Mesendoderm (in vitro differentiated cells): ENCODE data around the gene ARHGEF11.
A peak's percentile ranks its signal among the peaks of the same experiment; 100 is the strongest.
"Not testable (repeated sequence)": the region's sequence is repeated elsewhere in the genome, so short reads cannot be mapped to it uniquely, and the experiment has no call there.

Experiments used
- DNase-seq: peaks from one replicate; pipeline ENCODE4 v3.0.0; 2013
- H2AK5ac ChIP-seq: 2 replicates; pipeline ENCODE4 v1.6.1; 2013; ENCODE audit warnings: low read length, inconsistent platforms
- H2BK120ac ChIP-seq: 2 replicates; pipeline ENCODE4 v1.6.1; 2013; ENCODE audit warnings: low read depth, mild to moderate bottlenecking, low read length, moderate library complexity, mixed read lengths
- H2BK15ac ChIP-seq: replicated peaks from 2 replicates; pipeline ENCODE4 v1.6.1; 2013; ENCODE audit warnings: low read depth, mild to moderate bottlenecking, moderate library complexity
- H2BK5ac ChIP-seq: 2 replicates; pipeline ENCODE4 v1.6.1; 2013; ENCODE audit warnings: low read length, inconsistent platforms
- H3K18ac ChIP-seq: 2 replicates; pipeline ENCODE4 v1.6.1; 2013; ENCODE audit warnings: mild to moderate bottlenecking, low read length, mixed read lengths
- H3K23ac ChIP-seq: one replicate; pipeline ENCODE4 v1.6.1; 2013; ENCODE audit warnings: low read length
- H3K27ac ChIP-seq: 2 replicates; pipeline ENCODE4 v1.5.1; 2013; ENCODE audit warnings: low read depth, mild to moderate bottlenecking, inconsistent platforms, low read length, moderate library complexity
- H3K27me3 ChIP-seq: 2 replicates; pipeline ENCODE4 v1.6.1; 2013; ENCODE audit warnings: low read length, control low read depth, mild to moderate bottlenecking, inconsistent platforms; ENCODE audit not compliant: insufficient read depth, poor library complexity
- H3K36me3 ChIP-seq: 2 replicates; pipeline ENCODE4 v1.6.1; 2013; ENCODE audit warnings: low read length, inconsistent platforms; ENCODE audit not compliant: control insufficient read depth, insufficient read depth
- H3K4ac ChIP-seq: one replicate; pipeline ENCODE4 v1.6.1; 2013; ENCODE audit warnings: low read depth, mild to moderate bottlenecking, low read length, moderate library complexity
- H3K4me1 ChIP-seq: 2 replicates; pipeline ENCODE4 v1.6.1; 2013; ENCODE audit warnings: low read depth, low read length, inconsistent platforms; ENCODE audit not compliant: control insufficient read depth
- H3K4me2 ChIP-seq: 2 replicates; pipeline ENCODE4 v1.6.1; 2013; ENCODE audit warnings: low read length
- H3K4me3 ChIP-seq: 2 replicates; pipeline ENCODE4 v1.5.1; 2013; ENCODE audit warnings: mild to moderate bottlenecking, low read length
- H3K56ac ChIP-seq: one replicate; pipeline ENCODE4 v1.6.1; 2013; ENCODE audit warnings: low read length
- H3K79me1 ChIP-seq: 2 replicates; pipeline ENCODE4 v1.6.1; 2013; ENCODE audit warnings: low read length, inconsistent platforms
- H3K79me2 ChIP-seq: 2 replicates; pipeline ENCODE4 v1.6.1; 2013; ENCODE audit warnings: mild to moderate bottlenecking, low read length; ENCODE audit not compliant: control insufficient read depth, insufficient read depth
- H3K9ac ChIP-seq: 2 replicates; pipeline ENCODE4 v1.6.1; 2013; ENCODE audit warnings: low read length, inconsistent platforms
- H4K5ac ChIP-seq: one replicate; pipeline ENCODE4 v1.6.1; 2013; ENCODE audit warnings: low read length
- H4K8ac ChIP-seq: one replicate; pipeline ENCODE4 v1.6.1; 2013; ENCODE audit warnings: low read depth, mild to moderate bottlenecking, control low read depth, low read length, moderate library complexity
- WGBS: extraction: QIAGEN DNeasy Blood & Tissue Kit; methylation state at CpG from one replicate; pipeline ENCODE4 v1.1.7; 2013; ENCODE audit warnings: low lambda C conversion rate, missing lambda C conversion rate; ENCODE audit not compliant: insufficient coverage; ENCODE audit errors: extremely low coverage; 5-methylcytosine and 5-hydroxymethylcytosine counted together

Gene ARHGEF11

GRCh38 chr1:157069601-157070000, 24.1 kb upstream of the ARHGEF11 start:
- H3K27me3 ChIP-seq: no peaks in the 10 kb centered on the region
- H4K8ac ChIP-seq: no peak overlapping the region
- no peak overlapping the region for H2AK5ac ChIP-seq
- no peak overlapping the region for H3K9ac ChIP-seq
- no peaks in the 10 kb centered on the region for H3K4me1 ChIP-seq
- no peak overlapping the region for H3K56ac ChIP-seq
- no peak overlapping the region for H3K18ac ChIP-seq
- no peaks in the 10 kb centered on the region for H3K36me3 ChIP-seq
- no peaks in the 10 kb centered on the region for H3K79me1 ChIP-seq
- no peak overlapping the region for H3K27ac ChIP-seq
- no peak overlapping the region for H3K23ac ChIP-seq
- H2BK15ac ChIP-seq: no peak overlapping the region
- peak; percentile 41 for DNase-seq
- no peak overlapping the region for H3K4ac ChIP-seq
- no peak overlapping the region for H3K4me3 ChIP-seq
- no peak overlapping the region for H3K4me2 ChIP-seq
- H2BK5ac ChIP-seq: no peak overlapping the region
- WGBS: 100% methylated on average over 1 of the region's 2 CpGs
- no peak overlapping the region for H4K5ac ChIP-seq
- no peaks in the 10 kb centered on the region for H3K79me2 ChIP-seq
- H2BK120ac ChIP-seq: no peak overlapping the region

GRCh38 chr1:157059241-157059640, 13.7 kb upstream of the ARHGEF11 start:
- H3K4me1 ChIP-seq, H3K4me3 ChIP-seq: not testable (repeated sequence)
- WGBS: no CpG with 5 or more reads among the region's 3 CpGs

GRCh38 chr1:157056269-157056668, 10.7 kb upstream of the ARHGEF11 start:
- Histone ChIP-seq H2BK120ac (no peak overlapping the region), H4K8ac (no peak overlapping the region), H3K4me2 (no peak overlapping the region), H4K5ac (no peak overlapping the region), H3K56ac (no peak overlapping the region), H2BK5ac (no peak overlapping the region), H3K4me3 (no peak overlapping the region), H3K27ac (no peak overlapping the region), H2AK5ac (no peak overlapping the region), H3K4me1 (no peaks in the 10 kb centered on the region), H3K4ac (no peak overlapping the region), H3K36me3 (no peaks in the 10 kb centered on the region), H3K79me1 (no peaks in the 10 kb centered on the region), H3K9ac (no peak overlapping the region), H3K27me3 (no peaks in the 10 kb centered on the region), H3K23ac (no peak overlapping the region), H2BK15ac (no peak overlapping the region), H3K79me2 (no peaks in the 10 kb centered on the region), H3K18ac (no peak overlapping the region)
- no peak for DNase-seq
- WGBS: no CpG with 5 or more reads among the region's 1 CpG

More at GRCh38 chr1:157059241-157059640, 13.7 kb upstream of the ARHGEF11 start:
- not testable (repeated sequence) for H3K9ac ChIP-seq, H2BK15ac ChIP-seq, H3K79me1 ChIP-seq, H2AK5ac ChIP-seq, H3K27me3 ChIP-seq, H3K27ac ChIP-seq, H3K56ac ChIP-seq, H3K4me2 ChIP-seq, H3K79me2 ChIP-seq, H3K18ac ChIP-seq, H2BK5ac ChIP-seq, H3K23ac ChIP-seq, H2BK120ac ChIP-seq, H3K4ac ChIP-seq, H4K8ac ChIP-seq, DNase-seq, H4K5ac ChIP-seq, H3K36me3 ChIP-seq

- no CpG with 5 or more reads among the region's 5 CpGs for WGBS
- DNase-seq, H3K23ac ChIP-seq, H2BK15ac ChIP-seq, H3K79me2 ChIP-seq, H3K4me2 ChIP-seq, H3K4me1 ChIP-seq, H3K56ac ChIP-seq, H3K27me3 ChIP-seq, H3K79me1 ChIP-seq, H4K8ac ChIP-seq, H3K4ac ChIP-seq, H3K18ac ChIP-seq, H3K36me3 ChIP-seq, H3K4me3 ChIP-seq, H2BK120ac ChIP-seq, H2AK5ac ChIP-seq, H4K5ac ChIP-seq, H3K9ac ChIP-seq, H3K27ac ChIP-seq, H2BK5ac ChIP-seq: not testable (repeated sequence)
Observed at GRCh38 chr1:157055729-157056128, 10.2 kb upstream of the ARHGEF11 start.

GRCh38 chr1:157050836-157051235, 5.3 kb upstream of the ARHGEF11 start:
- DNase-seq: no peak
- Histone ChIP-seq H4K8ac (no peak overlapping the region), H4K5ac (no peak overlapping the region), H2BK5ac (no peak overlapping the region), H3K79me1 (no peaks in the 10 kb centered on the region), H3K4ac (no peak overlapping the region), H2BK15ac (no peak overlapping the region), H3K79me2 (no peaks in the 10 kb centered on the region), H3K18ac (no peak overlapping the region), H3K56ac (no peak overlapping the region), H3K27ac (no peak overlapping the region), H3K4me3 (no peak overlapping the region), H3K36me3 (no peaks in the 10 kb centered on the region), H3K4me1 (peaks cover 5% of the 10 kb centered on the region), H2BK120ac (no peak overlapping the region), H3K9ac (no peak overlapping the region), H3K27me3 (no peaks in the 10 kb centered on the region), H3K23ac (no peak overlapping the region), H2AK5ac (no peak overlapping the region), H3K4me2 (no peak overlapping the region)
- no CpG with 5 or more reads among the region's 2 CpGs for WGBS

- Histone ChIP-seq H3K23ac (no peak overlapping the region), H3K79me2 (peaks cover 23% of the 10 kb centered on the region), H3K79me1 (peaks cover 12% of the 10 kb centered on the region), H2AK5ac (no peak overlapping the region), H3K4me3 (no peak overlapping the region), H3K27me3 (no peaks in the 10 kb centered on the region), H2BK120ac (no peak overlapping the region), H4K8ac (no peak overlapping the region), H3K4me2 (no peak overlapping the region), H3K9ac (no peak overlapping the region), H3K4me1 (peaks cover 20% of the 10 kb centered on the region), H3K27ac (no peak overlapping the region), H3K4ac (no peak overlapping the region), H4K5ac (no peak overlapping the region), H3K36me3 (no peaks in the 10 kb centered on the region), H2BK5ac (no peak overlapping the region), H3K56ac (no peak overlapping the region), H3K18ac (no peak overlapping the region), H2BK15ac (no peak overlapping the region)
- DNase-seq: peak; percentile 53
- no CpG with 5 or more reads among the region's 2 CpGs for WGBS
Observed at GRCh38 chr1:157047062-157047410, 1.5 kb upstream of the ARHGEF11 start.
